GM19372 (cell line): Measurements from ENCODE around the gene SORCS1.
"Not testable (repeated sequence)": the region's sequence is repeated elsewhere in the genome, so short reads cannot be mapped to it uniquely, and the experiment has no call there.

Experiments used
- ATAC-seq: cut with Tn5 transposase; IDR thresholded peaks from one replicate; pipeline ENCODE4 v1.9.1; 2021; ENCODE audit warnings: mild to moderate bottlenecking, low read depth, moderate library complexity; ENCODE audit not compliant: unreplicated experiment

The SORCS1 gene

GRCh38 chr10:107054469-107055156 lies 109.9 kb downstream of the SORCS1 start:
- ATAC-seq: no peak

DNA sequence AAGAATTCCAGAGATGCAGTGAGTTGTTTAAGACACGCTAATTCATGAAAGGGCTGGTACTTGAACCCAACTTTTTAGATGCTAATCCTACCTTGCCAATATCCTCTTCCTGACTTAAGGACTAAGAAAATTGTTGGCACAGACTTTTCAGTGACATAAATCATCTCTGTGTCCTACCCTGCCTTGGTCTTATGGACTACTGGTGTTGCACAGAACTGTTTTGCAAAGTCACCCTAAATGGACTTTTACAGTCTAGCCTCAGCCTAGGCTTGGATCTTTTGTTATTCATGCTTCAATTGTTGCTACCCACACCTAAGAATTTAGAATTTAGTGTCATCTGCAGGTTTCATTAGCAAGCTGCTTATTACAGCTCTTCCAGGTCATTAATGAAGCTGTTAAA lies 112.7 kb downstream of the SORCS1 start:
- ATAC-seq: no peak

- ATAC-seq: no peak
These were observed 121.0 kb downstream of the SORCS1 start for GRCh38 chr10:107043461-107043860.

GRCh38 chr10:107037192-107038122 lies 127.0 kb downstream of the SORCS1 start:
- no peak for ATAC-seq

DNA sequence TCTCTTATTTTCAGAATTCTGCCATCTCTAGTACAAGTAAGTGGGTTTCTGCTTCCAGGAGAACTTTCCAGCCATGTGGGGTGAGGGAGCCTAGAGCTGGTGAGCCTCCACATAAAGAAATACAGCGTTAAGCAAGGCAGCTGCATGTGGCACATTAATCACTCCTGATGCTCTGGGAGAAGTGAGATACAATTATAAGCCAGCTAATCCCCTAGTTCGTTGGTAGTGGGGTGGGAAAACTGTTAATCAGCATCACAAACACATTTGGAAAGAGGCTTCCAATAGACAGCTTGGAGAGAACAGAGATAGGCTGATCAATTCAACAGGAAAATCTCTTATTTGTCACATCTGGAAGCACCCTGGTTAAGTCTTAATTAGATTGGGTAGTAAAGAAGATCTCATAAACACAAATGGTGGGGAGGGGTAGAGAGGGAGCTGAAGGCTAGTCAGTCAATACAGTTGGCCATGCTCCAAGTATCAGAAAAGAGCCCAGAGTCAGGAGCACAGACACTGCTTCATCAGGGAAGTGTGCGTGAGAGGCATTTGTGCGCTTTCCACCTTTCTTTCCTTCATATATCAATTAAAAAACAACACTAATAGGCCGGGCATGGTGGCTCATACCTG lies 130.6 kb downstream of the SORCS1 start:
- ATAC-seq: no peak

DNA sequence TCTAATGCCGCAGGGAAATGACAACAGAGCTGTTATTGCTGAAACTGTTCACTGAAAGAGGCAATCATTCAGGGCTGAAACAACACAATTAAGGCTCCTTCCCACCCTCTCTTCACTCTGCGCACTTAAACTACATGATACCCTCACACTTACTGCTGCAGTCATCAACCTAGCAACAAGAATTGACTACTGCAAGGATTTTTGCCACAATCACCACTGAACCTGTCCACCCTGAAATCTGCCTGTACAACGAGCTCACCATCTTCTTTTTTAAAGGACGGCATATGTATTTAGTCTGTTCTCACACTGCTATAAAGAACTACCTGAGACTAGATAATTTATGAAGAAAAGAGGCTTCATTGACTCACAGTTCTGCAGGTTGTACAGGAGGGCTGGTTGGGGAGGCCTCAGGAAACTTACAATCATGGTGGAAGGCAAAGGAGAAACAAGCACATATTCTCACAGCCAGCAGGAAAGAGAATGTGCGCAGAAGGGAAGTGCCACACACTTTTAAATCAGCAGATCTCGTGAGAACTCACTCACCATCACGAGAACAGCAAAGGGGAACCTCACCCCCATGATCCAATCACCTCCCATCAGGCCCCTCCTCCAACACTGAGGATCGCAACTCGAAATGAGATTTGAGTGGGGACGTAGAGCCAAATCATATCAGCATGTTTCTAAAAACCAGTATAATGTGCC lies 131.7 kb downstream of the SORCS1 start:
- no peak for ATAC-seq

- ATAC-seq: no peak
These were observed 132.4 kb downstream of the SORCS1 start for GRCh38 chr10:107031931-107032699.

- no peak for ATAC-seq
These were observed 136.3 kb downstream of the SORCS1 start for GRCh38 chr10:107028236-107028635.

GRCh38 chr10:107025676-107026075 lies 138.8 kb downstream of the SORCS1 start:
- no peak for ATAC-seq

DNA sequence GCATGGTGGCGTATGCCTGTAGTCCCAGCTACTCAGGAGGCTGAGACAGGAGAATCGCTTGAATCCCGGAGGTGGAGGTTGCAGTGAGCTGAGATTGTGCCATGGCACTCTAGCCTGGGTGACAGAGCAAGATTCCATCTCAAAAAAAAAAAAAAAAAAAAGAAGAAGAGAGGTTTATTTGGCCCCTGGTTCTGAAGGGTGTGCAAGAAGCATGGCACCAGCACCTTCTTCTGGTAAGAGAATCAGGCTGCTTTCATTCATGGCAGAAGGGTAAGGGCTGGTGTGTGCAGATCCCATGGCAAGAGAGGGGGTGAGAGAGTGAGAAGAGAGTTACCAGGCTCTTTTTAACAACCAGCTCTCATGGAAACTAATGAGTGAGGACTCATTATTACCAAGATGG lies 140.5 kb downstream of the SORCS1 start:
- ATAC-seq: not testable (repeated sequence)

DNA sequence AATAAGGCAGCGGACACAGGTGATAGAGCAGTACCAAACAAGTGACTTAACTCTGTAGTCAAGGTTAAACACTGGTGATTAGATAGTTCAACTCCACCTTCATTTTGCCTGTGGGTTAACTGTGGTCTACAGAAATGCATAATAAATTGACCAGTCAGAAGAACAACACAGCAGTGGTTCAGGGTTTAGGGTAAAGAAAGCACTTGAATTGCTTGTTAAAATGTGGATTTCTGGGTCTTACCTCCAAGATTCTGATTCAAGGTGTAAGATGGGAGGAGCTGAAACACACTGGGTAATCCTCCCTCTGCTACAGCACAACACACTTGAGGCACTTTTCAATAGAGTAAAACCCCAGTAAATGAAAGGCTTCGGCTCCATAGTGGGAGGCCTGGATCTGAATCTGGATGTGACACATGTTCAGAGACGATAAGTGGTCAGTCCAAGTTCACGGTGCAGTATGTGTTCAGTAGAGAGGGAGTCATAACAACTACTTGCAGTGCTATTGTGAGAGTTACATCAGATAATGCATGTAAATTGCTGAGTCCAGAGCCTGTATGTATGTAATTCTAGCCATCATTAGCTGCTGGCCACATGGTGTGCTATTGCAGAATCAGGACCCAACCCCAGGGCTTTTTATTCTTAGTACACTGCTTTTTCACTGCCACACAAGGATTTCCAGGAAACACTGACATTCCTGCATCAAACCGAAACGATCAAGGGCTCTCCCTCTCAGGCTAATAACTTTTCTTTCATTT lies 141.7 kb downstream of the SORCS1 start:
- ATAC-seq: no peak

DNA sequence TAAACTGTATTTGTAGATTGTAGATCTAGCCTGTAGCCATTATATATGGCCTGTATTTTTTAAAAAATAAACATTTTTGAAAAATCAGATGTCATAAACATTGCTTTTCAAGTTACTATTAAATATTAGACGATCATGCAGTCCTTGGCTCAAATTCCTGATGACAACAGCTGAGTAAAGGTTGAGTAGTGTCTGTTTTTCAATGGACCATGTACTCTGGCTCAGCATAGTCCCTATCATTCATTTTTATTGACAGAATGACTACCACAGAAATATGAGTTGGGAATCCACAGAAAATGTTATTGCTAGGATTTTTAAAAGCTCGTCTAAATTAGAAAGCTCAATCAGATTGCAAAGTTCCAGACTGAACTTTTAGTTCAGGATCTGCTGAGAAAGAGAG lies 145.4 kb downstream of the SORCS1 start:
- ATAC-seq: no peak

DNA sequence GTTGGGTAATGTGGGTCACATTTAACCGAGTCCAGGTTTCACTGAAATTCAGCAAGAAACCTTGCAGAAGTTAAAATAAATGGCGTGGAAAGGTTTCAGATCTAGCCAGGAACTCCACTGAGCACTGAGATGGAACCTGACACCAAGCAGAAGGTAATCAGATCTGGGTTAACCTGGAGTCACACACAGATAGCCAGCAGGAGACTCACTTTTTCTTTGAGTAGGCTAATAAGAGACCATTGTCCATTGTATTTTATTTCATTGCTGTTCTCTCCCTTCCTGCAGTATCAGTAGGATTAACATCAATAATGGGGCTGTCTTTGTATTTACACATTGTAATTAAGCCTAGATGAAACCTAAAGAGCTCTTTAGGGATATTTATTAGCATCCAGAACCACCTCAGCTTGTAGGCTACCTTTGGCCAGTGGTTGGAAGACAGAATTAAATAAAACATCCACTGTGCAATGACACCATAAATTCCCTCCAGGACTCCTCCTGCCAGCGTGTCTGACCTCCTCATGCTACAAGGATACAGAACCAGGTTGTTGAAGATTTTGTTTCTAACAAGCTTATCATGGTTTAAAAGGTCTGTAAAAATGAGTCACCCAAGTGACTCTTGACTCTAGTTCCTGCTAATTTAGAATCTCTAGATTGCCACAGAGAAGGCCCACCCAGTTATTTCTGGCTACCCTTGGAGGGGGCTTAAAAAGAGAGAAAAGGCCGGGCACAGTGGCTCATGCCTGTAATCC lies 151.1 kb downstream of the SORCS1 start:
- no peak for ATAC-seq

- ATAC-seq: no peak
These were observed 152.5 kb downstream of the SORCS1 start for GRCh38 chr10:107011992-107012391.

- no peak for ATAC-seq
These were observed 153.4 kb downstream of the SORCS1 start for GRCh38 chr10:107011105-107011504.

- ATAC-seq: no peak
These were observed 154.0 kb downstream of the SORCS1 start for GRCh38 chr10:107010531-107010930.

- no peak for ATAC-seq
These were observed 160.1 kb downstream of the SORCS1 start for GRCh38 chr10:107004362-107004761.

DNA sequence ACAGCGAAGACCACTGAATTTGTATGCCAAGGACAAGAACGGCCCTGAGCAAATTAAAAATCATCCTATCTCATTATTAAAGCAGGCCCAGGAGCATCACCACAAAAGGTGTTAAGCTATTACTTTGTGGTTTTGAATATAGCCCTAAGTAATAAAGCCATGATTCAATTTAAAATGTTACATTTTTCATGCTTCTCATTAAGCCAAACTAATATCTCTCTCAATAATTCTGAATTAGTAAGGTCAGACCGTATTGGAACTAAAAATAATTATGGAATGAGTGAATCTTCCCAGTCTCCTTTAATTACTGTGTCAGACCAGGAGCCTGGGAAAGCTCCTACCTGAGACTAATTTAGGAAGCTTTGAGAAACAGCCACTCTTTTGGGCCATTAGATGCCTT lies 162.4 kb downstream of the SORCS1 start:
- ATAC-seq: no peak
